ENCODE measurements around the gene LZTR1. TPM values are rescaled to one million over a fixed set of nuclear protein-coding genes. Genes with fewer than 3 reads are reported as not detected.

The LZTR1 gene
- total and polyA plus RNA-seq, 2 of the 4 experiments (the other 2 are of a cell fraction): 22.8 to 41.3 TPM

DNA sequence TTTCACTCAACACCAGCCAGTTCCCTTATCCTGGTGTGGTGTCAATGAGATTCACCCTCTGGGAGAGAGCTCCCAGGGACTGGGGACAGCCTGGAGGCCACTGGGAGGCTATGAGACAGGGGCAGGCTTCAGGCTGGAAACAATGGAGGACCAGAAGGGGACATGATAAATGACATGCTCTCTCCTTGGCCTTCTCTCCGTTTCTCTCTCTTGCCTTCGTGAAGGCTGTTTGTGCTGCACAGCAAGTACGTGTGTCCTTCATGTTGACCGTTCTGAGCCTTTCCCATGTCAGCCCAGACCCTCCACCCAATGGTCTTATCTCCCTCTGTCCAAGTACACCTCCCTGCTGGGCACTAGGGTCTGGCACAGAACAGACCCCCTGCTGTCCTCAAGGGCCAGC is 1.6 kb upstream of the LZTR1 start:
- H2BK120ac ChIP-seq (ENCODE audit: low read depth, low read length): no peak overlapping the region
- peaks cover 25 to 40% of the 10 kb centered on the region in 2 experiments for H3K79me1 ChIP-seq (ENCODE audit: low read depth in 1 of 2, low read length in 2 of 2)
- dilution Hi-C loops (cut with HindIII; ENCODE audit: low sequenced_read_pairs, unreplicated experiment): no loop called here
- no peak overlapping the region for H2AK9ac ChIP-seq (replicated peaks; ENCODE audit: low read depth, low read length, poor library complexity)
- ATAC-seq (ENCODE audit: low read depth) (no peak), DNase-seq (no peak)
- H2BK15ac ChIP-seq (ENCODE audit: low read depth, low read length): no peak overlapping the region
- H3K18ac ChIP-seq (ENCODE audit: low read depth, low read length): no peak overlapping the region
- H3K4ac ChIP-seq (ENCODE audit: low read depth, low read length): no peak overlapping the region
- H3K14ac ChIP-seq (replicated peaks; ENCODE audit: low read depth, low read length): no peak overlapping the region
- H2AFZ ChIP-seq (replicated peaks; ENCODE audit: low read length, poor library complexity): no peak overlapping the region
- H4K20me1 ChIP-seq (ENCODE audit: insufficient read depth, low read length): no peaks in the 10 kb centered on the region
- no peak overlapping the region for H3K9ac ChIP-seq (ENCODE audit: low read depth, low read length)
- no peak overlapping the region for H4K5ac ChIP-seq (ENCODE audit: low read depth, low read length)
- 0 out of 2 replicates have a peak overlapping the region, but pooled peaks have one; percentile 1 for H3K23ac ChIP-seq (ENCODE audit: low read depth, low read length)
- no peak for TF ChIP-seq MAFK (IDR thresholded peaks at IDR 0.05; ENCODE audit: low read depth, low read length)
- TF ChIP-seq CEBPB (IDR thresholded peaks at IDR 0.05; ENCODE audit: low read depth, low read length): no peak
- TF ChIP-seq, protein P1, sequence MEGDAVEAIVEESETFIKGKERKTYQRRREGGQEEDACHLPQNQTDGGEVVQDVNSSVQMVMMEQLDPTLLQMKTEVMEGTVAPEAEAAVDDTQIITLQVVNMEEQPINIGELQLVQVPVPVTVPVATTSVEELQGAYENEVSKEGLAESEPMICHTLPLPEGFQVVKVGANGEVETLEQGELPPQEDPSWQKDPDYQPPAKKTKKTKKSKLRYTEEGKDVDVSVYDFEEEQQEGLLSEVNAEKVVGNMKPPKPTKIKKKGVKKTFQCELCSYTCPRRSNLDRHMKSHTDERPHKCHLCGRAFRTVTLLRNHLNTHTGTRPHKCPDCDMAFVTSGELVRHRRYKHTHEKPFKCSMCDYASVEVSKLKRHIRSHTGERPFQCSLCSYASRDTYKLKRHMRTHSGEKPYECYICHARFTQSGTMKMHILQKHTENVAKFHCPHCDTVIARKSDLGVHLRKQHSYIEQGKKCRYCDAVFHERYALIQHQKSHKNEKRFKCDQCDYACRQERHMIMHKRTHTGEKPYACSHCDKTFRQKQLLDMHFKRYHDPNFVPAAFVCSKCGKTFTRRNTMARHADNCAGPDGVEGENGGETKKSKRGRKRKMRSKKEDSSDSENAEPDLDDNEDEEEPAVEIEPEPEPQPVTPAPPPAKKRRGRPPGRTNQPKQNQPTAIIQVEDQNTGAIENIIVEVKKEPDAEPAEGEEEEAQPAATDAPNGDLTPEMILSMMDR (conservative IDR thresholded peaks at IDR 0.05; ENCODE audit: low read depth, low read length): no peak
- no peak for TF ChIP-seq RFX5 (IDR thresholded peaks at IDR 0.05; ENCODE audit: low read depth, low read length)
- TF ChIP-seq BHLHE40 (IDR thresholded peaks at IDR 0.05; ENCODE audit: low read depth, low read length): no peak
- TF ChIP-seq POLR2A (IDR thresholded peaks at IDR 0.05; ENCODE audit: low read depth, low read length): no peak
- in situ Hi-C loops (cut with MboI; ENCODE audit: low sequenced_read_pairs): no loop called here
- peaks cover 9% of the 10 kb centered on the region for H3K36me3 ChIP-seq (ENCODE audit: control insufficient read depth, insufficient read depth, low read length)
- peak overlapping the region; percentile 48; the same call in 1 of the 2 replicates for H2AK5ac ChIP-seq (ENCODE audit: low read depth, low read length)
- no peak overlapping the region for H3K56ac ChIP-seq (ENCODE audit: extremely low read depth, insufficient read depth, low read length)
- H3K4me2 ChIP-seq (ENCODE audit: low read depth, low read length): no peak overlapping the region
- H3K27ac ChIP-seq (ENCODE audit: insufficient read depth, low read length): no peak overlapping the region
- H3K27me3 ChIP-seq (ENCODE audit: control insufficient read depth, insufficient read depth, low read length): no peaks in the 10 kb centered on the region
- H3K9me3 ChIP-seq (ENCODE audit: control insufficient read depth, insufficient read depth, low read length): peaks cover 10% of the 10 kb centered on the region
- BruUV-seq (replicated peaks): no TSS peak
- intact Hi-C loops (cut with micrococcal nuclease): no loop called here
- peaks cover 11% of the 10 kb centered on the region for H3K4me1 ChIP-seq (ENCODE audit: control insufficient read depth, insufficient read depth, low read length)
- no peak overlapping the region for H4K91ac ChIP-seq (ENCODE audit: insufficient read depth, low read depth, low read length)
- no peak overlapping the region for H3K4me3 ChIP-seq (ENCODE audit: insufficient read depth, low read depth, low read length)
- ChIA-PET CTCF (no interaction called here), POLR2A (ENCODE audit: unreplicated experiment) (no interaction called here)
- no peak overlapping the region for H2BK20ac ChIP-seq (ENCODE audit: low read depth, low read length)
- no peak overlapping the region for H2BK5ac ChIP-seq (ENCODE audit: low read depth, low read length, poor library complexity, severe bottlenecking)
- H4K8ac ChIP-seq (ENCODE audit: low read depth in 2 of 2, low read length in 2 of 2): no peak overlapping the region
- peaks cover 28% of the 10 kb centered on the region for H3K9me1 ChIP-seq (ENCODE audit: insufficient read depth, low read length)
- 82% methylated on average over 4 of the region's 4 CpGs; no CpG with 5 or more reads in 1 of the 2 experiments for WGBS, 2 experiments (ENCODE audit: extremely low coverage in 2 of 2, insufficient read length in 1 of 2)
